Subcutaneous abdominal adipose tissue (tissue), 5 donors: Measurements from ENCODE around the gene KAZN.

ENCODE experiments used
- H3K27ac ChIP-seq: one replicate; pipeline ENCODE4 v1.7.0; 2013; ENCODE audit warnings: low read depth, mild to moderate bottlenecking, inconsistent platforms, low read length, moderate library complexity
- H3K27me3 ChIP-seq, 5 donors: one replicate each; pipeline ENCODE4 v1.7.0; 2013; ENCODE audit warnings: low read length in 5 of 5, inconsistent platforms in 1 of 5; ENCODE audit not compliant: control insufficient read depth in 5 of 5, insufficient read depth in 4 of 5
- H3K36me3 ChIP-seq, 5 donors: one replicate each; pipeline ENCODE4 v1.7.0; 2013; ENCODE audit warnings: low read length in 5 of 5; ENCODE audit not compliant: control insufficient read depth in 5 of 5, insufficient read depth in 5 of 5
- H3K4me1 ChIP-seq, 5 donors: one replicate each; pipeline ENCODE4 v1.7.0; 2013; ENCODE audit warnings: low read length in 5 of 5, mild to moderate bottlenecking in 3 of 5, moderate library complexity in 1 of 5; ENCODE audit not compliant: control insufficient read depth in 5 of 5, insufficient read depth in 5 of 5
- H3K4me3 ChIP-seq, 5 donors: one replicate each; pipeline ENCODE4 v1.7.0; 2013; ENCODE audit warnings: low read length in 5 of 5, low read depth in 1 of 5
- H3K9ac ChIP-seq, 5 donors: one replicate each; pipeline ENCODE4 v1.7.0; 2013; ENCODE audit warnings: low read length in 5 of 5, mild to moderate bottlenecking in 4 of 5, moderate library complexity in 3 of 5
- H3K9me3 ChIP-seq, 5 donors: one replicate each; pipeline ENCODE4 v1.7.0; 2013; ENCODE audit warnings: low read length in 5 of 5; ENCODE audit not compliant: control insufficient read depth in 5 of 5
- donor health status: healthy.
- donor health status: healthy.
- donor health status: healthy.
- donor health status: healthy.
- donor health status: healthy.

Gene KAZN

DNA sequence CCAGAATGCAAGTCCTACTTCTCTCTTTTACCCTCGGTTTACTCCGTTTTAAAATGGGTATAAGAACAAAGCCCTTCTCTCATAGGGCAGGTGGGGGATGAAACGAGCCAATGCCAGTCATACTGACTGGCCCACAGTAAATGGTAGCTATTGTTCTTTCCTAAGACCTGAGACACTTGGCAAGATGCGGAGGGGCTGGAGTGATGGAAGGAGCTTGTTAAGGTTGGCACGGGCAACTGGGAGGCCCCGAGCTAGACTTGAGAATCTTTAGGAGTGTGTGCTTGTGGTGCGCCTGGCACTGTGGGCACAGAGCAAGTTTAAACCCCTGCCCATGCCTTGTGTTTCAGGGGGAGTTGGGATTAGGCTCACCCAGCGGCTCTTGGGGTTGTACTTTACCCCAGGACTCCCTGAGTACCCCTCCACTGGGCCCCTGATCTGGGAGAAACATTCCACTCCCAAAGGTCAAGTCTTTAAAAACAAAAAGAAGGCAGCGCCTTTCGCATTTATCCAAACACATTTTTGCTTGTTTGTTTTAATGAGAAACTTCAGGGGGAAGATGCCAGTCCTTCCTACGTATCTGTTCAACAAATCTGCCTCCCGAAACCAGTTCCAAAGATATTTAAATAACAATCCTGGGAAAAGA lies 314.5 kb downstream of the KAZN start:
- Histone ChIP-seq H3K4me3 (no peak overlapping the region), H3K27me3 (no peaks in the 10 kb centered on the region), H3K36me3 (no peaks in the 10 kb centered on the region), H3K9ac (no peak overlapping the region), H3K9me3 (no peaks in the 10 kb centered on the region), H3K27ac (no peak overlapping the region), H3K4me1 (peaks cover 10 to 27% (median 26%) of the 10 kb centered on the region in 5 donors)

DNA sequence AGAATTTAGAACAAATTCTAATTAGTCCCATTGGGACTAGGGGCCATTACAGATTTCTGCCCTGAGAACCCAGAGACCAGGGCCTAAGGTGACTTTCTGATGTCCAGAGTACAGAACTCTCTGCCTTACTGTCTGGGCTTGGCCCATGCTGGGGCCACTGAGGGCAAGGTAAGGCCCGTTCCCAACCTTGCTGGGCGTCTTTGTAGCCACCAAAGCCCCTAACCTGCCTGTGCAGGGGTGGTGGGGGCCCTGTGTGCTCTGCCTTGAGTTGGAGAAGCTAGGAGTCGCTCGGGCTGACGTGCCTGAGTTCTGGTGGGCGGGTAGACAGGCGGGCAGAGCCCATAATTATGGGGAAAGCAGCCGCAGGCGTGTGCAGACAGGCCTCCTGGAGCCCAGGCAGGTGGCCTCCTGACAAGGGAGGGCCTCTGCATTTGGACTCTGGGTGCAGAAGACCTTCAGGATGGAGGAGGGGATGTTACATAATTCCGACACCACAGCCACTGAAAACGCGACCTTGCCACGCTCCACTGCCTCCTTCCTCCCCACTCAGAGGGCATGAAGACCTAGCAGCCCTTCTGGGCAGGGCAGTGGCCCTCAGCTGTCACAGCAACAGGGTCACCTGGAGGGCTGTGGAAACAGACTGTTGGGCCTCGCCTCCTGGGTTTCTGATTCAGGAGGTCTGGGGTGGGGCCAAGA lies 315.1 kb downstream of the KAZN start:
- no peak overlapping the region for H3K27ac ChIP-seq

DNA sequence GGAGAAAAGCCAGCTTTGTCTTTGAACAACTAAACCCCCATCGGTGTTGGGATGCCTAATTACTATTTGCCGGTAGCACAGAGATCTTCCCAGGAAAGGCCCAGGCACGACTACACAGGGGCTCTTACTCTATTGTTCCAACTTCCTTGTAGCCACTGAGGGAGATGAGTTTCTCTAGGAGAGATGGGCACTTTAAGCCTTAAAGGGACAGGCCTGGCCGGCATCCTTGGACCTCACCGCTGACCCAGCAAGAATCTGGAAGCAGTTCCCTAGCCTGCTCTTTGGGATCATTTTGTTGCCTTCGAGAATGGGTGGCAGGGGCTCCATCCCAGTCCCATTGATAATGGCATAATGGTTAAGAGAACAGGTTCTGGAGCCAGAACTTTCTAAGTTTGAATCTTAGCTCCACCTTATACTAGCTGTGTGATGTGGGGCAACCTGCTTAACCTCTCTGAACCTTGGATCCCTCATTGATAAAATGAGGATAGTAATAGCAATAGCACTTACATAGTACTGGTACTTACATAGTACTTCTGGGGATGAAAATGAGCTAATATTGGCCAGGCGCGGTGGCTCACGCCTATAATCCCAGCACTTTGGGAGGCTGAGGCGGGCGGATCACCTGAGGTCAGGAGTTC lies 316.0 kb downstream of the KAZN start:
- Histone ChIP-seq H3K9me3 (no peaks in the 10 kb centered on the region), H3K27ac (no peak overlapping the region), H3K4me1 (peaks cover 10 to 25% (median 22%) of the 10 kb centered on the region in 5 donors), H3K9ac (no peak overlapping the region), H3K4me3 (no peak overlapping the region), H3K27me3 (no peaks in the 10 kb centered on the region), H3K36me3 (no peaks in the 10 kb centered on the region)

More for the DNA sequence above, 315.1 kb downstream of the KAZN start:
- Histone ChIP-seq H3K4me1 (peaks cover 10 to 27% (median 26%) of the 10 kb centered on the region in 5 donors), H3K27me3 (no peaks in the 10 kb centered on the region), H3K9me3 (no peaks in the 10 kb centered on the region), H3K9ac (peak overlapping the region in 1 of 5 donors; percentile 4), H3K4me3 (no peak overlapping the region), H3K36me3 (no peaks in the 10 kb centered on the region)

DNA sequence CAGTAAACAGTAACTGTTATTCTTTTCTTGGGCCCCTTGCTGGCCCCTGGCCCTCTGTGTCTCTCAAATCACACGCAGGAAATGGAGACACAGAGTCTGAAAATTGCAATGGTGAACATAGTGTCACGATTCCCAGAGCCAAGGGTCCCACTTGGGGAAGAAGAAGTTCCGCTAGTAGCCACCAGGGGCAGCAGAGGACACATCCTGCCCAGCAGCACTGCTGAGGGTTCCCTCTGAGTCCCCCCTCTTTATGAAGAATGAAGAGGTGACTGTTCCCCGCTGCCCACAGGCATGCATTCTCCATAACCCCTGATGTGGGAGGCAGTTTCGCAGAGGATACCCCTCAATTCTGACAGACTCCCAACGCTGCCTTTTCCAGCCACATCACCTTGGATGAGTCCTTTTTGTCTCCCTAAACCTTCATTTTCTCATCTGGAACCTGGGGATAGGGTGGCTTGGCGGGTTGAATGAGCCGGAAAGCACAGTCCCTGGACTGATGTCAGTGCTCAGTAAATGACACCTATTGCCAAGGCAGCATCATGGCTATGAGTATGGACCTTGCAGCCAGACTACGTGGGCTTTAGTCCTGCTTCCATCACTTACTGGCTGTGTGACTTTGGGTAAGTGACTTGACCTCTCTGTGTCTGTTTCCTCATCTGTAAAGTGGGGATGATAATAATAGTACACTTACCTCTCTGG lies 317.0 kb downstream of the KAZN start:
- H3K4me1 ChIP-seq: peaks cover 9 to 16% (median 13%) of the 10 kb centered on the region in 5 donors
- no peaks in the 10 kb centered on the region for H3K36me3 ChIP-seq
- no peak overlapping the region for H3K27ac ChIP-seq

DNA sequence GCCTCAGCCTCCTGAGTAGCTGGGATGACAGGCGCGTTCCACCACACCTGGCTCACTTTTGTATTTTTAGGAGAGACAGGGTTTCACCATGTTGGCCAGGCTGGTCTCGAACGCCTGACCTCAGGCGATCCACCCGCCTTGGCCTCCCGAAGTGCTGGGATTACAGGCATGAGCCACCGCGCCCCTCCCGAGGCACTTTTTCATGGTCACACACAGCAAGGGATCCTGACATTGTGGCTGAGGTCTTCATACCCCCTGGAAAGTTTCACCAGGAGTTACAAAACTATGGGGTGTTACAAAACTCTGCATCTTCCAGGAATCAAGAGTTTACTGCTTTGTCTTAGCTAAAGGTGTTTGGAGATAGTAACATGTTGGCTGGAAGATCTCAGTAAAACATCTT lies 320.8 kb downstream of the KAZN start:
- H3K36me3 ChIP-seq: no peaks in the 10 kb centered on the region
- no peak overlapping the region for H3K4me3 ChIP-seq
- H3K4me1 ChIP-seq: peaks cover 0 to 19% (median 14%) of the 10 kb centered on the region in 5 donors
- no peak overlapping the region for H3K27ac ChIP-seq
- H3K9me3 ChIP-seq: no peaks in the 10 kb centered on the region
- no peak overlapping the region for H3K9ac ChIP-seq
- H3K27me3 ChIP-seq: no peaks in the 10 kb centered on the region

More for the DNA sequence above, 317.0 kb downstream of the KAZN start:
- Histone ChIP-seq H3K9ac (no peak overlapping the region), H3K4me3 (no peak overlapping the region), H3K9me3 (no peaks in the 10 kb centered on the region), H3K27me3 (no peaks in the 10 kb centered on the region)

DNA sequence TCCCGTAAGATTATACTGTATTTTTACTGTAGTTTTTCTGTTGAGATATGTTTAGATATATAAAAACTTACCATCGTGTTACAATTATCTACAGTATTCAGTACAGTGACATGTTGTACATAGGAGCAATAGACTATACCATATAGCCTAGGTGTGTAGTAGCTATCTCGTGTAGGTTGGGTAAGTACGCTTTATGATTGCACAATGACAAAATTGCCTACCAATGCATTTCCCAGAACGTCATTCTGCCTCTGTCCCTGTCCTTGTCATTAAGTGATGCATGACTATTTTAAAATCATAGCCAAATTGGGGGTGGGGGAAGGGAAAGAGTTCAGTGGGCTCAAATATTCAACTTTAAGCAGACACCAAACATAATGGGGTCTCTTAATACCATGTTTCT lies 321.3 kb downstream of the KAZN start:
- H3K4me1 ChIP-seq: peaks cover 0 to 21% (median 16%) of the 10 kb centered on the region in 5 donors
- H3K4me3 ChIP-seq: no peak overlapping the region
- H3K9me3 ChIP-seq: no peaks in the 10 kb centered on the region
- H3K36me3 ChIP-seq: no peaks in the 10 kb centered on the region
- no peaks in the 10 kb centered on the region for H3K27me3 ChIP-seq
- H3K9ac ChIP-seq: no peak overlapping the region
- H3K27ac ChIP-seq: no peak overlapping the region

DNA sequence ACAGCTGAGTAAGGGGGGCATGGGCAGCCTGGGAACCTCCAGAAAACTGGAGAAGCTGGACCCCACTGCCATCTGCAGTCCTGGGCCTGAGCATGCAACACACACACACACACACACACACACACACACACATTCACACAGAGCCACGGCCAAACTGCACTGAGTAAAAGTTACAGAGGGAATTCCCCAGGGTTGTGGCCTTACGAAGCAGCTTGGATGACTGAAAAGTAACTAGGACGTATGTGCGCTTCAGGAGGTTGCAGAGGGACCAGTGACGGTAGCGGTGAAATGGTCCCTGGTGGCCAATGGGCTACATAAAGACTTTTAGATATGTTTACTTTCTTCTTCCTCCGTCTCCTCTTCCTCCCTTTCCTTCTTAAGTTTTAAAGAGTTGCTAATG lies 322.6 kb downstream of the KAZN start:
- Histone ChIP-seq H3K4me3 (no peak overlapping the region), H3K27ac (peak overlapping the region; percentile 5), H3K4me1 (peaks cover 0 to 34% (median 25%) of the 10 kb centered on the region in 5 donors), H3K9ac (no peak overlapping the region), H3K36me3 (no peaks in the 10 kb centered on the region), H3K9me3 (no peaks in the 10 kb centered on the region), H3K27me3 (no peaks in the 10 kb centered on the region)

DNA sequence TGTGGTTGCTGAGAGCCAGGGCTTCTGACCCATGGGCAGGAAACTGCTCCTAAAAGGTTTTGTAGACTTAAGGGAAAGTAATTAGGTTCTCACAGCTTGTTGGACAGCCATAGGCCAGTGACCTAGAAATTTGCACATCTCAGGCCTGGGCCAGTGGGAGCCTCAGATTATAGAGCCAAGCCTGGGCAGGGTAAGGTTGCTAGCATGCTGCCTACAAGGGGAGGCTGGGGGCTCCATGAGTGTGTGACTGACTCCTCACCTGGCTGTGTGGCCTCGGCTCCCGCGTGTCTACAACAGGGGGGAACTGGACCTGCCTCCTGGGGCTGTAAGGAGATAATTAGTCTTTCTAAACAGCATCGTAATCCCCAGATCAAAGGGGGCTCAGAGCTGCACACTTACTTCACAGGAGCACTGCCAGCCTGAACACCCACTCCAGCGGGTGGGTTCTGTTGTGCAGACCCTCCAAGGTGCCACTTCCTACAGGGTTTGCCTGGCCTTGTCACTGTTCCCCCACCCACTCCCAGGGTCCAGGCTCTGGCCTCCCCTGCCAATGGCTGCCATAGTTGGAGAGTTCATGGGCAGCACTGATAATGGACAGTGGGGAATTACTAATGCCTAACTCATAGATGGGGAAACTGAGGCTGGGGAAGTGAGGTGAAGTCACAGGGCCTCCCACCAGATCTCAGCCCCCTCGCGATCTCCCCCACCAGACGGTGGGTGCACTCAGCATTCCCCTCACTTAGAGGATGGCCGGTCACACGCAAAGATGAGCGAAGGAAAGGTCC lies 324.6 kb downstream of the KAZN start:
- H3K36me3 ChIP-seq: no peaks in the 10 kb centered on the region
- H3K27me3 ChIP-seq: no peaks in the 10 kb centered on the region
- H3K27ac ChIP-seq: peak overlapping the region; percentile 60
- peaks cover 0 to 35% (median 27%) of the 10 kb centered on the region in 5 donors for H3K4me1 ChIP-seq
- H3K9me3 ChIP-seq: no peaks in the 10 kb centered on the region
- peak overlapping the region in 1 of 5 donors; percentile 64 for H3K9ac ChIP-seq
- H3K4me3 ChIP-seq: peak overlapping the region in 2 of 5 donors; percentile 28 to 35

DNA sequence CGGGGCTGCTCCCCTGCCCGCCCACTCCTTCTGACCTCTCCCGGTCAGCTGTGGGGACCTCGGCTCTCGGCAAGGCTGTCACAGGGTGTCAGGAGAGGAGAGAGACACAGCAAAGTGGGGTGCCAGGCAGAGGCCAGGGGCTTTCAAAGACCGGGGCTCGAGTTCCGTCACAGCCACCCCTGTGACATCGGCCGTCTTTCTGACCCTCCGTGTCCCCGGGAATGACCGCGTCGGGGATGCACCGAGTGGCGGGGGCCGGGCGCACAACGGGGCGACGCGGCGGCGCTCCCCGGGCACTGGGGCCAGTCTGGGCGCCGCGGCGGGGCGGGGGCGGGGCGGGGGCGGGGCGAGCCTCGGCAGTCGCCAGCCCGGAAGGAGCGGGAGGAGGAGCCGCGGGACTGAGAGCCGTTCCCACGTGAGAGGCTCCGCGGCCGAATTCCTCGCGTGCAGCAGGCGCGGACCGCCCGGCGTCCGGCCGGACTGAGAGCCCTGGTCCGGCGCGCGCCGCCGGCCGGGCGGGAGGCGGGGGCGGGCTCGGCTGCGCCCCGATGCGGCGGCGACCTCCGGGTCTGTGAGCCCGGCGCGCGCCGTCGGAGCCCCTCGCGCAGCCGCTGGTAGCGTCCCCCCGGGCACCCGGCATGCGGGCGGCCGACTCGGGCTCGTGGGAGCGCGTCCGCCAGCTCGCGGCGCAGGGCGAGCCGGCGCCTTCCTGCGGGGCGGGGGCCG lies 325.4 kb downstream of the KAZN start:
- peak overlapping the region in 1 of 5 donors; percentile 64 for H3K9ac ChIP-seq
- H3K4me1 ChIP-seq: peaks cover 0 to 35% (median 27%) of the 10 kb centered on the region in 5 donors
- H3K36me3 ChIP-seq: no peaks in the 10 kb centered on the region
- peaks cover 0 to 2% (median 0%) of the 10 kb centered on the region in 5 donors for H3K27me3 ChIP-seq
- no peaks in the 10 kb centered on the region for H3K9me3 ChIP-seq
- peak overlapping the region in 3 of 5 donors; percentile 35 to 74 (median 54) for H3K4me3 ChIP-seq
- H3K27ac ChIP-seq: peak overlapping the region; percentile 60
